ENCODE measurements around the gene NTMT1.

DNA sequence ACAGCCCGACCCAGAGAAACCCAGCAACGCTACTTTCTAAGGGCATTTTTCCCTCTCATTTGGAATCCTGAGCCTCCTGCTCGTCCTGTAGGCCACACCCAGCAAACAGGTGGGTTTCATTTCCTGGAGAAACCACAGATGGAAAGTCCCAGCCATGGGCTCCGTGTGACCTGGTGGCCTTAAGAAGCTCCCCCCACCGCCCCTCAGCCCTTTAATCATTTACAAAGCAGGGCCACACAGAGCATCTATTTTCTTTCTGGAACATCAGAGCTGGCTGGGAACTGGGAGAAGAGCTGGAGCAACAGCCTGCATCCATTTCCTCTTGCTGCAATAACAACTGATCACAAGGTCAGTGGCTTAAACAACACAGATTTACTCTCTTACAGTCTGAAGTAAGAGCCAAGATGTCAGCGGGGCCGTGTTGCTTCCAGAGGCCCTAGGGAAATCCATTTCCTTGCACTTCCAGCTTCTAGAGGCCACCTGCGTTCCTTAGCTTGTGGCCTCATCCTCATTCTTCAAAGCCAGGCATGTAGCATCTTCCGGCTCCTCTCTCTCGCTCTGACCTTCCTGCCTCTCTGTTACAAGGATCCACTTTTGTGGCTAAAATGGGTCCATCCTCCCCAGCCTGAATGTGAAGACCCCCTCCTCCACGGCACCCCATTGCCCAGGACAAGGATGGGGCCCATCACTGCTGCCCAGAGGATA, 45.6 kb upstream of the NTMT1 start:
- no peak for TF ChIP-seq POLR2A (IDR thresholded peaks at IDR 0.05)
- TF ChIP-seq, protein P1, sequence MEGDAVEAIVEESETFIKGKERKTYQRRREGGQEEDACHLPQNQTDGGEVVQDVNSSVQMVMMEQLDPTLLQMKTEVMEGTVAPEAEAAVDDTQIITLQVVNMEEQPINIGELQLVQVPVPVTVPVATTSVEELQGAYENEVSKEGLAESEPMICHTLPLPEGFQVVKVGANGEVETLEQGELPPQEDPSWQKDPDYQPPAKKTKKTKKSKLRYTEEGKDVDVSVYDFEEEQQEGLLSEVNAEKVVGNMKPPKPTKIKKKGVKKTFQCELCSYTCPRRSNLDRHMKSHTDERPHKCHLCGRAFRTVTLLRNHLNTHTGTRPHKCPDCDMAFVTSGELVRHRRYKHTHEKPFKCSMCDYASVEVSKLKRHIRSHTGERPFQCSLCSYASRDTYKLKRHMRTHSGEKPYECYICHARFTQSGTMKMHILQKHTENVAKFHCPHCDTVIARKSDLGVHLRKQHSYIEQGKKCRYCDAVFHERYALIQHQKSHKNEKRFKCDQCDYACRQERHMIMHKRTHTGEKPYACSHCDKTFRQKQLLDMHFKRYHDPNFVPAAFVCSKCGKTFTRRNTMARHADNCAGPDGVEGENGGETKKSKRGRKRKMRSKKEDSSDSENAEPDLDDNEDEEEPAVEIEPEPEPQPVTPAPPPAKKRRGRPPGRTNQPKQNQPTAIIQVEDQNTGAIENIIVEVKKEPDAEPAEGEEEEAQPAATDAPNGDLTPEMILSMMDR (IDR thresholded peaks at IDR 0.05), result no peak

All from adrenal gland (tissue), 5 donors.